HG03135 (cell line): ENCODE measurements around the gene TXNDC16.
"Not testable (repeated sequence)": the region's sequence is repeated elsewhere in the genome, so short reads cannot be mapped to it uniquely, and the experiment has no call there.

ENCODE experiments used
- ATAC-seq: cut with Tn5 transposase; IDR thresholded peaks from one replicate; pipeline ENCODE4 v1.9.1; 2021; ENCODE audit warnings: mild to moderate bottlenecking, moderate library complexity; ENCODE audit not compliant: unreplicated experiment

The TXNDC16 gene, protein sequence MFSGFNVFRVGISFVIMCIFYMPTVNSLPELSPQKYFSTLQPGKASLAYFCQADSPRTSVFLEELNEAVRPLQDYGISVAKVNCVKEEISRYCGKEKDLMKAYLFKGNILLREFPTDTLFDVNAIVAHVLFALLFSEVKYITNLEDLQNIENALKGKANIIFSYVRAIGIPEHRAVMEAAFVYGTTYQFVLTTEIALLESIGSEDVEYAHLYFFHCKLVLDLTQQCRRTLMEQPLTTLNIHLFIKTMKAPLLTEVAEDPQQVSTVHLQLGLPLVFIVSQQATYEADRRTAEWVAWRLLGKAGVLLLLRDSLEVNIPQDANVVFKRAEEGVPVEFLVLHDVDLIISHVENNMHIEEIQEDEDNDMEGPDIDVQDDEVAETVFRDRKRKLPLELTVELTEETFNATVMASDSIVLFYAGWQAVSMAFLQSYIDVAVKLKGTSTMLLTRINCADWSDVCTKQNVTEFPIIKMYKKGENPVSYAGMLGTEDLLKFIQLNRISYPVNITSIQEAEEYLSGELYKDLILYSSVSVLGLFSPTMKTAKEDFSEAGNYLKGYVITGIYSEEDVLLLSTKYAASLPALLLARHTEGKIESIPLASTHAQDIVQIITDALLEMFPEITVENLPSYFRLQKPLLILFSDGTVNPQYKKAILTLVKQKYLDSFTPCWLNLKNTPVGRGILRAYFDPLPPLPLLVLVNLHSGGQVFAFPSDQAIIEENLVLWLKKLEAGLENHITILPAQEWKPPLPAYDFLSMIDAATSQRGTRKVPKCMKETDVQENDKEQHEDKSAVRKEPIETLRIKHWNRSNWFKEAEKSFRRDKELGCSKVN

DNA sequence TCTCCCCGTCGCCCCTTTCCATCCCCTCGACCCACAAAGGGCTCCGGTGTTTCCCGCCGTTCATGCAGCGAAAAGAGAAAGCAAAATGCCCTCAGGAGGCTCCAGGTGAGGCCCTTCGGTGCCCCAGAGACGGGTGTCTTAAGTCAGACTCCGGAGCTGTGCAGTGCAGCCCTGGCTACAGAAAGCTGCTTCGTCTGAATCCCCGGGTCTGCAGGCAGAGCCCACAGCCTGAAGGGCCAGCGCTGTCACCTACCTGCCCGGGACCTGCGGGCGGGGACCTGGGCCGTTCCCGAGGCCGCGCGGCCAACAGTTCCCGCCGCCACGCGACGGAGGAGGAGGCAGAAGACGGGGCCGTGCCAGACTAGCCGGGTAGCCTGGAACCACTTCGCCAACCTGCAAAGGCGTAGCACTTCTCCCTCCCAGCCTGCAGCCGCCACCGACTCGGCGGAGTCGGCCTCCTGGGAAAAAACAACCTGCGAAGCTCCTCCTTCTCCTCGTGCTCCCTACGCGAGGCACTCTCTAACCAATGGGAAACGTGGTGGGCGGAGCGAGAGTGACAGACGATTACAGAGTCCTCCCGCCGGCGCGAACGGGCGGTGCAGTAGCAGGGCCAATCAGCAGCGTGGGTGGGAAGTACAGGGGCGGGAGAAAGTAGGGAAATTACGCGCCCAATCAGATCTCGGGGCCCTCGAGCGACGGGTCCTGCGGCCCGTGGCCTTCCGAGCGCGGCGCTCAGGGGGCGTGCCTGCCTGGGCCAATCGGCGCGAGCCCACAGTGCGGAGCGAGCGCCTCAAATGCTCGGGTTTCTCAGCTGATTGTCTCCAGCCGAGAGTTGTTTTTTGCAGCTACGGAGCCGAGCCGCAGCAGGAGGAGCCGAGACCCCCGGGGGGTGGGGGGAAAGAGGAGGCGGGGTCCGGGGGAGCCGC is at the start of gene TXNDC16, which contains the start of gene GPR137C:
TXNDC16 (minus strand) TSS at position 443 of the 926 bp plus-strand sequence. CDS start 8,948 bp downstream, outside the sequence.
GPR137C (plus strand) TSS at position 774 of the 926 bp plus-strand sequence. CDS start 312 bp downstream, outside the sequence.
- ATAC-seq: peak; percentile 95

GRCh38 chr14:52599974-52600373 is 47.7 kb upstream of the TXNDC16 start:
- no peak for ATAC-seq

DNA sequence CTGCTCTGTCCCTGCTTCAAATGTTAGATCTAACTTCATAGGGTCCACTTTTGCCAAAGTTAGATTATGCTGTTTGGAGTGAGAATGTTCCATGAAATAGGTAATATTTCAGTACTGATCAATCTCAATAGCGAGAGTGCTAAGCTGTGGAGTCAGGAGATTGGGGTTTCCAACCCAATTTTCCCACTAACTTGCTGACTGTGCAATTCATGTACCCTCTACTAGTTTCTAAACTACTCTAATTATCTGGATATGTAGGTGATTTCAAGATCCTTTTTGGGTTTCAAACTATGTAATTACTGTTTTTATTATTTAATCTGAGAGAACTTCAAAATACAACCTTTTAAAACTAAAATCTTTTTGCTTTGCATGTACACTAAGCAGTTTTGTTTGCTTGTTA is 46.3 kb upstream of the TXNDC16 start:
- no peak for ATAC-seq

GRCh38 chr14:52596861-52597260 is 44.6 kb upstream of the TXNDC16 start:
- no peak for ATAC-seq

GRCh38 chr14:52596320-52596719 is 44.0 kb upstream of the TXNDC16 start:
- no peak for ATAC-seq

DNA sequence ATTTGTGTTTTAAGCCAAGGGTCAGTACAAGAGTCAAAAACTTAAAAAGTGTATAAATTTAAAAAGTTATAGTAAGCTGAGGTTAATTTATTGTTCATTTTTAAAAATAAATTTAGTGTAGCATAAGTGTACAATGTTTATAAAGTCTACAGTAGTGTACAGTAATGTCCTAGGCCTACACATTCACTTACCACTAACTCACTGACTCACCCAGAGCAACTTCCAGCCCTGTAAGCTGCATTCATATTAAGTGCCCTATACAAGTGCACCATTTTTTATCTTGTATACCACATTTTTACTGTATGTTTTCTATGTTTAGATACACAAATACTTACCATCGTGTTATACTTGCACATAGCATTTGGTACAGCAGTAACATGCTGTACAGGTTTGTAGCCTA is 38.0 kb upstream of the TXNDC16 start:
- ATAC-seq: no peak

GRCh38 chr14:52589646-52590045 is 37.3 kb upstream of the TXNDC16 start:
- ATAC-seq: no peak

- no peak for ATAC-seq
These were observed 31.2 kb upstream of the TXNDC16 start for GRCh38 chr14:52583544-52583943.

DNA sequence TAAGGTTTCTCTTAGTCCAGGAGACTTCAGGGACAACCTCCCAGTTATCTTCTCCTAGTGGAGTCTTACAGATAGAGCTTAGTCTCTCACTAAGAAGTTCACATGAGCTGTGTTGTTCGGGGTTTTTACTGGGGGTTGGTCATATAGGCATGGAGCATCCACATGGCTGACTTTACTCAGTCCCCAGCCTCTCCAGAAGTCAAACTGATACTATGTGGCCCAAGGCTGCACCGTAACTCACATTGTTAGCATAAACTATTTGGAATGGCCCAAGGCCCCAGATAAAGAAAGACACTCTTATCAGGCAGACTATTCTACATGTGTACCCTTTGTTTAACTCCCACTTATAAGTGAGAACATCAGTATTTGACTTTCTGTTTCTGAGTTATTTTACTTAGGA is 23.6 kb upstream of the TXNDC16 start:
- no peak for ATAC-seq

- ATAC-seq: not testable (repeated sequence)
These were observed 16.1 kb upstream of the TXNDC16 start for GRCh38 chr14:52568454-52568853.

DNA sequence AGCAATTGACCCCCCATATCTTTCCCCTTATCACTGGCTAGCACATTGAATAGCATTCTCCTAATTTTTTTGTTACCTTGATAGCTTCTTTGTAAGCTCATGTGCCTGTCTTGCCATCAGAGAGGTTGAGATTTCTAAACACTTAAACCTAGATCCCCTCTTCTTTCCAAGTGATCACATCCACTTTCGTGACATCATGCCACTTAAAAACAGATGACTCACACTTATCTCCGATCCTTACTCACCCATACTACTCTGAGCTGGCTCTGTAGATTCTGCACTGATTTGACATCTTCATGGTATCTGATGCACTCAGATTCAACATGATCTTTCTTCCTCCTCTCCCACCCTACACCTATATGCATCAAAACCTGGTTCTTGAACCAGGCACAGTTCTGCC is 10.8 kb upstream of the TXNDC16 start:
- ATAC-seq: no peak

GRCh38 chr14:52558688-52559087 is 6.4 kb upstream of the TXNDC16 start:
- no peak for ATAC-seq

DNA sequence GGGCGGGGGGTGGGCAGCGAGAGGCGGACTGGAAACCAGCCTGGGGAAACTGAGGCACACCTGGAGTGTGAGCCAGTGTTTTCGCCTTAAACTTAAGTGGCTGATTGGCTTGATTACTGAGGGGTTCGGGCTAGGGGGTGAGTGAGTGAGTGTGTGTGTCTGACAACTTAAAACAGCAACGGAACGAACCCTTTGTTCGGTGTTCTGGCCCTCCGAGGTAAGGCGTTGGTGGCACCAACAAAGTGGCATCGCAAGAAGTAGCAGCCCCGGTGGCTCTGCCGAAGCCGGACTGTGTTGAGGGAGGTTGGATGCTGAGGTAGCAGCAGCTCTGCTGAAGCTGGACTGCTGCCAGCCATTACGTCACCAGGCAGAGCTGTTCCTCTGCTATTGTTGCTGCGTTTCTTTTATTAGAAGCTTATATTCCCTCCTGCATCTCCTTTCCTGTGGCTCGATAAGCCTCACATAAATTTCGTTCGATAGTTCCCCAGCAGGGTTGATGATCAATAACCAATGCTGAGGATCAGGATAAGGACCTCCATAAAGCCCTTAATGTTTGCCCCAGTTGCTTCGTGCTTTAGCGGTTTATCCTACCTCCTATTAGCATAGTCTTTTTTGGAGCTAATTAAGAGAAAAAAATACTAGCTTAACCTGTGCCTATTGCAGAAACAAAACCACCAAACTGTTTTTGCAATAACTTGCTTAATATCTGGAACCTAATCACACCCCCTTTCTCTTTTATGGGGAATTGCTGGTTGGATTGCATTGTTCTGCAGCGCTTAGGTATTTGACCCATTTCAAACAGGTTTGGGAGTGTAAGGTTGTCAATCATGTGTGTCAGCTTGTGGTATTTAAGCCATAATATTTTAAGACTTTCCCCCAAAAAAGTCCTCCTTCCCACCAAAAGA is 1.6 kb upstream of the TXNDC16 start:
- ATAC-seq: no peak

DNA sequence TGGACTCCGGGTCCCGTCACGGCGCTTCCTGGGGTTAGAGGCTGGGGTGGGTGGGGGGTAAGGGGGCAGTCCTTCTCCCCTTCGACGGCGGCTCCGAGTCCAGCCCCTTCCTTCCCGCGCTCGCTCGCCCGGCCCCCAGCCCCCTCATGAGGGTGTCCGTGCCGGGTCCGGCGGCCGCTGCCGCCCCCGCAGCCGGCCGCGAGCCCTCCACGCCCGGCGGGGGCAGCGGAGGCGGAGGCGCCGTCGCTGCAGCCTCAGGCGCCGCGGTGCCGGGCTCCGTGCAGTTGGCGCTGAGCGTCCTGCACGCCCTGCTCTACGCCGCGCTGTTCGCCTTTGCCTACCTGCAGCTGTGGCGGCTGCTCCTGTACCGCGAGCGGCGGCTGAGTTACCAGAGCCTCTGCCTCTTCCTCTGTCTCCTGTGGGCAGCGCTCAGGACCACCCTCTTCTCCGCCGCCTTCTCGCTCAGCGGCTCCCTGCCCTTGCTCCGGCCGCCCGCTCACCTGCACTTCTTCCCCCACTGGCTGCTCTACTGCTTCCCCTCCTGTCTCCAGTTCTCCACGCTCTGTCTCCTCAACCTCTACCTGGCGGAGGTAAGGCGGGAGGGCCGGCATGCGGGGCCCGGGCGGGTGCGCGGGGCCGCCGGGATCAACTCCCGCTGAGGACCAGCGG is 831 bp upstream of the TXNDC16 start:
- peak; percentile 22 for ATAC-seq

- ATAC-seq: no peak
These were observed 626 bp downstream of the TXNDC16 start for GRCh38 chr14:52551696-52552062.

GRCh38 chr14:52551205-52551604 is 1.1 kb downstream of the TXNDC16 start:
- ATAC-seq: no peak

GRCh38 chr14:52550661-52551060 is 1.6 kb downstream of the TXNDC16 start:
- no peak for ATAC-seq

DNA sequence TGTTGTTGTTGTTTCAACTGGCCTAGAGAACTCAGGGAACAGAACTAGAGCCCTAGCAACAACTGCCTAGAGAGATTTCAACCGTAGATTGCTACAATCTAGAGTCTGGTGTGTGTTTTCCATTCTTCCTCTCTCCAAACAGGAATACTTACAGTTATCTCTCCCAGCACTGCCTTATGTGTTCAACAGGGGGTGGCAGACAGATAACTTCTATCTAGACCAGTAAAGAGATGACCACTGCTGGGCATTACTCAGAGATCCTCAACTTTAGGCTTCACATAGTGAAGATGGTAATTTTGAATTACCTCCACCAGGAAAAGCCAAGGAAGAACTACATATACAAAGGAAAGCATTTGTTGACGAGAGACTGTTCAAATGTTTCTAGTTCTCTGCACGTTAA is 4.8 kb downstream of the TXNDC16 start:
- ATAC-seq: no peak

DNA sequence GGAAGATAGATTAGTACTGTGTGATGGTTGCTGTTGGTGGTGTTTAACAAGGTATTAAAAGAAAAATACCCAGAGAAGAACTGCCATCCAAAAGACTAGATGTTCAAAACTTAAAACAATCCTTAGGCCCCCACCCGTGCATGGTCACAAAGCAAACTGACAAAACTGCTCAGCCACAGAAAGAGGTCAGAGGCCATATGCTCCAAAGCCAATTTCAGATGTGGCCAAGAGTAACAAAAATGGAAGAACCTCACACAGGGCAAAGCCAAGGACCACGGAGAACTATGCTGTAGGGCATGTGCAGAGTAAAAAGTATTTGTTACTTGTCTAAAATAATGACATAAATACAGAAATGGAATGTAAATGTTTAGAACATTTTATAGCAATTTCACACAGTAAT is 5.3 kb downstream of the TXNDC16 start:
- ATAC-seq: no peak
